HG03354 (cell line): ENCODE data around the gene KLF18.
"Not testable (repeated sequence)": the region's sequence is repeated elsewhere in the genome, so short reads cannot be mapped to it uniquely, and the experiment has no call there.

ENCODE experiments used
- ATAC-seq: cut with Tn5 transposase; IDR thresholded peaks from one replicate; pipeline ENCODE4 v1.9.1; 2021; ENCODE audit warnings: mild to moderate bottlenecking; ENCODE audit not compliant: unreplicated experiment, poor library complexity, severe bottlenecking

Gene KLF18

DNA sequence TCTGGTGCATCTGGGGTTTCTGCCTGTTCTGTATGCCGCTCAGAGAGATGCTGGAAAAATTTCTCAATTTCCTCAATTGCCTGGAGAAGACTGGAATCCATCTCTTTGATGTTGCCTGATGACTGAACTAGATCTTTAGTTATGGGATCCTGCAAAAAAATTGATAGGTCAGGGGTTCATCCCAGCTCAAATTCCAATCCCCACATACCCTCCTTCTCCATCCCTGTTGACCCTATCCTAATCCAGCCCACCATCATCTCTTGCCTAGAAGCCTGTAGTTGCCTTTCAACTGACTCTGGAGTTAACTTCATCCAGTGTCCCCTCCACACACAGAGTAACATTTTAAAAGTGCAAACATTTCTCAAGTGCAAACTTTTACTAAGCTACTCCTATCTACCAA is at the start of gene KLF18:
TSS of gene KLF18 (minus strand) at position 101 of the 400 bp plus-strand sequence. CDS start at position 101, 0 bp downstream.
- ATAC-seq = no peak

DNA sequence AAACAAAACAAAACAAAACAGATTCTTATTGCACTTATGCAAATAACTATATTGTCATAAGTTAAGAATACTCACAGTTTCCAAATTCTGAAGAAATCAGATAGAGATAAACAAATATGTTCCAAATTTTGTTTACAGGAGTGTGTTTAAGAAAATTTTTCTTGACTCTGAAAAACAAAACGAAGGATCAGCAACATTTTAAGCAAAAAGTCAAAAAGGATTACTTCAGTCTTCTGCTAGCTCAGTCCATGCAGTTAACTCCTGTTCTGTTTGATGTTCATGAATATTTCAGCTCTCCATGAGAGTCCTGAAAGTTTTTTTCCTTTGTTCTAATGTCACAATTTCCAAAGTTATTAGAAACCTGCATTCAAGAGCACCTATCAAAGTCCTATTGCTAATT is 33.2 kb upstream of the KLF18 start:
- no peak for ATAC-seq

DNA sequence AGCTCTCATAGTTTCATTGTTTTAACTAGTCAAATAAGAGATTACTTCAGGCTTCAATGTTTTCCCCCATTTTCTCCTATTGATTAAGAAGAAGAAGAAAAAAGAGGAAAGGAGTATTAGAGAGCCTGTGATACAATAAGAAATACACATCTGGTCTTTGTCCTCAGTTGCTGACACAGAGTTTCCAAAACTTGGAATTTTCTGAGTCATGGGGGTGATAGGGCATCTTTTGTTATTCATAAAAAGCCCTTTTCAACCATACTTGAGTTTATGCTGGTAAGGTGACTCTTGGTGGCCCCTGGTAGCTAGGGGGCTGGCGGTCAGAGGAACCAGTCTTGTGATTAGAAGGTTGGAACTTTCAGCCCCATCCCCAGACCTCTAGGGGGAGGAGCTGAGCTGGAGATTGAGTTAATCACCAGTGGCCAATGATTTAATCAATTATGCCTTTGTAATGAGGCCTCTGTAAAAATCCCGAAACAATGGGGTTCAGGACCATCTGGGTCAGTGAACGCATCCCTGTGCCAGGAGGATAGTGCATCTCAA is 28.9 kb upstream of the KLF18 start:
- ATAC-seq = no peak

DNA sequence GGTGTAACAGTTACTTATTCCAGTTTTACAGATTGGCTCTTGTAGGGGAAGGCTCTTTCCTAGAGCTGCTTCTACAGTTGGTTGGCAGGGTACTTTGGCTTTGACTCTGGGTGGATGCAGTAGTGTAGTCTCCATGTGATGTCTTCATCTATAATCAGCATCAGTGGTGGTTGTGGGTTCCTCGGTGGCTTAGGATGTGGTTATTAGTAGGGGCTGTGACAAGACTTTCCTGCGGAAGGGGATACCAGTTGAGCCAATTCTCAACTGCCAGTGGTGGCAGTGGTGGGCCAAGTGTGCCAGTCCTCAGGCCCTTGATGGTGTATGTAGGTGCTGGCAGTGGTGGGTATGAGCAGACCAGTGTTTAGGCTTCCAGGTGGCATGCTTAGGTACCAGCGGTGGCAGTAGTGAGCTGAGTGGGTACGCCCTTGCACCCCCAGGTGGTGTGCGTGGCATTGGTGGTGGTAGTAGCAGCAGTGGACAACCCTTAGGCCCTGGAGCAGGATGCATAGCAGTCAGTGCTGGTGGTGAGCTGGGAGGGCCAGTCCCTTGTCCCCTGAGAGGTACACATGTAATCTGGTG is 27.2 kb upstream of the KLF18 start:
- no peak for ATAC-seq

DNA sequence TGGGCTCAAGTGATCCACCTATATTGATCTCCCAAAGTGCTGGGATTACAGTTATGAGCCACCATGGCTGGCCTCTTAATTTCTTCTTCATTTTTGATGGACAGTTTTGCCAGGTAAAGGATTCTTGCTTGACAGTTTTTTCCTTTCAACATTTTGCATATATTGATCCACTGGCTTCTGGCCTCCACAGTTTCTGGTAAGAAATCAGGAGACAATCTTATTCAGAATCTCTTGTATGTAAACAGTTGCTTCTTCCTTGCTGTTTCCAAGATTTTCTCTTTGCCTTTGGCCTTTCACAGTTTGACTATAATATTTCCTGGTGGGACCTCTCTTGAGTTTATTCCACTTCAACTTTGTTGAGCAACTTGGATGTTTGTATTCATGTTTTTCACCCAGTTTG is 20.1 kb upstream of the KLF18 start:
- no peak for ATAC-seq

DNA sequence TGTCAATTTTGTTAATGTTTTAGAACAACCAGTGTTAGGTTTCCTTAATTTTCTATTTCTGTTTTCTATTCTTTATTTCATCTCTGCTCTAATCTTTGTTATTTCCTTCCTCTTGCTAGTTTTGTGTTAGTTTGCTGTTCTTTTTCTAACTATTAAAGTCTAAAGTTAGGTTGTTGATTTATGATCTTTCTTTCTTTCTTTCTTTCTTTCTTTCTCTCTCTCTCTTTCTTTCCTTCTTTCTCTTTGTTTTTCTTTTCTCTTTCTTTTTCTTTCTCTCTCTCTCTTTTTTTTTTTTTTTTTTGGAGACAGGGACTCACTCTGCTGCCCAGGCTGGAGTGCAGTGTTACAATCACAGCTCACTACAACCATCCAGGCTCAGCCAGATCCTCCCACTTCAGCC is 17.4 kb upstream of the KLF18 start:
- no peak for ATAC-seq

DNA sequence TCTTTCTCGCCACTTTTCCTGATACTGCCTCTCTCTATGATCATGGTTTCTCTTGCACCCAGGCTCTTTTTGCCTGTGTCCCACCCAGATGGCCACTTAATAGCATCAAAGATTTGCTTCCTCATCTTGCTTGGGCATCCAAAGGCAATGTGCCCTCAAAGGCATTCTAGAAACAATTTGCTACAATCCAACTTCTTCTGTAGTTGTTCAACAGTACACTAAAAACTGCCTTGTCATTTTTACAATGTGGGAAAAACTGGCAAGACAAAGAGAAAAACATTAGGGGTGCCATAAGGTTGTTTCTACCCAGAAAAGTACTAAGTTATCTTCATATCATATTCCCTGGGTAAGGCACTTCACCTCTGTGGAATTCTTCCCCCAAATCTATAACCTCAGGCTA is 16.5 kb upstream of the KLF18 start:
- no peak for ATAC-seq

DNA sequence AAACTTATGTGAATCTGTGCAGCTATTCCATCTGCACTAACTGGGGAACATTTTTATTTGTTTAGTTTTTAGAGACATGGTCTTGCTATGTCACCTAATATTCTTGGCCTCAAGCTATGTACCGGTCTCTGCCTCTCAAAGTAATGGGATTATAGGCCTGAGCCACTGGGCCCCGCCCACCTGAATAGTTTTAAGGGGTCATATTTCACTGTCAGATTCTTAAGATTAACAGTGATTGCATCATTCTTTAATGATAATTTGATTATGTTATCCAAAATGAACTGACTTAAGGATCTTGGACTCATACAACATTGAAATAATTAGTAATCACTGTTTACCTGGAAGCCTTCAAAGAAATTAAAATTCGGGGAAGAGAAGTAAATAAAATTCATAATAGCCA is 12.6 kb upstream of the KLF18 start:
- ATAC-seq = no peak

DNA sequence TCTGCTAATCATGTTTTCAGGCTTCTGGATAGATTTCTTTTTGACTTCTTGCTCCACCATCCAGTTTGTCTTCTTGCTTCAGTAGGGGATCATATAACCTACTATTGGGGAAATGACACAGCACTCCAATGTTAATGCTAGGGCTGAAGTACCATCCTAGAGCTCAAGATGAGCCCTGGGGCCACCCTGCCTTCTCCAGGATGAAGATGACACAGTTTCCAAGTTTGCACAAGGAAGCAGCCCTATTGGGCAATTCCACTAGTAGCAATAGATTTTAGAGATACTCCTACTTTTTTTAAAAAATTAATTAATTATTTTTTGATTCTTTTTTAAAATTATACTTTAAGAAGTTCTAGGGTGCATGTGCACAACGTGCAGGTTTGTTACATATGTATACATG is 11.3 kb upstream of the KLF18 start:
- no peak for ATAC-seq

DNA sequence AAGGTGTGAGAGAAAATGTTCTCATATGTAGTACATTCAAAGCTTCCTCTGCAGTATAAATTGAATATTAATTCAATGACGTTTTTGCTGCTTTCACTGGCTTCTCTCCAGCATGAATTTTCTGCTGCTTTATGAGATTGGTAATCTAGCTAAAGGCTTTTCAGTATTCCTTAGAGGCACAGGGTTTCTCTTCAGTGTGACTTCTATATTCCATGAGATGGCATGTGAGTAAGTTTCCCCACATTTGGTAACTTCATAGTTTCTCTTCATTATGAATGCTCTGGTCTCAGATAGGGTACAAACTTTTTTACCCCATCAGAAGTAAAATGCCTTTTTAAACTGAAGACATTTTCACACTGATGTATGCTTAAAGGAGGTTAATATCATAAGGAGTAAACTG is 10.4 kb upstream of the KLF18 start:
- ATAC-seq = no peak

DNA sequence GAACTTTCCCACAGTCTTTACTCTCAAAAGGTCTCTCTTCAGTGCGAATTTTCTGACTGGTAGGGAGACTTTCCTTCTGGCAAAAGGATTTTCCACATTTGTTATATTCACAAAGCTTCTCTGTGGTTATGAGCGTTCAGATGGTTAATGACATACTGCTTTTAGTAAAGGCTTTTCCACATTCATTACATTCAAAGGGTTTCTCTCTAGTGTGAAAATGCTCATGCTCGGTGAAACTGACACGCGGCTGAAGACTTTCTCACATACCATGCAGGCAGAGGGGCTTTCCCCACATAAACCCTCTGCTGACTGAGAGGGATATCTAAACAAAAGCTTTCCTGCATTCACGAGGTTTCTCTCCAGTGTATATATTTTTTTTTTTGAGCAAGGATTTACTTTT is 9.9 kb upstream of the KLF18 start:
- no peak for ATAC-seq

DNA sequence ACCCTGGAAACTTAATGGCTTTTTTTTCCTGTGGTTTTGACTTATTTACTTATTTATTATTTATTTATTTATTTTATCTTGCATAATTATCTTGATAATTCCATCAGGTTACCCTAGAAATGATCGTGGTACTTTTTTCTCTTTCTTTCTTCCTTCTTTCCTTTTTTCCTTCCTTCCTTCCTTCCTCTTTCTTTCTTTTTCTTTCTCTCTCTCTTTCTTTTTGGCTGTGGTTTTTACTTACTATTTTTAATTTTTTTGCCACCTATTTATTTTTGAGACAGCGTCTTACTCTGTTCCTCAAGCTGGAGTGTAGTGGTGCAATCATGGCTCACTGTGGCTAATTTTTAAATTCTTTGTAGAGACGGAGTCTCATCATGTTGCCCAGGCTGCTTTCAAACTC is 6.2 kb upstream of the KLF18 start:
- ATAC-seq = no peak

DNA sequence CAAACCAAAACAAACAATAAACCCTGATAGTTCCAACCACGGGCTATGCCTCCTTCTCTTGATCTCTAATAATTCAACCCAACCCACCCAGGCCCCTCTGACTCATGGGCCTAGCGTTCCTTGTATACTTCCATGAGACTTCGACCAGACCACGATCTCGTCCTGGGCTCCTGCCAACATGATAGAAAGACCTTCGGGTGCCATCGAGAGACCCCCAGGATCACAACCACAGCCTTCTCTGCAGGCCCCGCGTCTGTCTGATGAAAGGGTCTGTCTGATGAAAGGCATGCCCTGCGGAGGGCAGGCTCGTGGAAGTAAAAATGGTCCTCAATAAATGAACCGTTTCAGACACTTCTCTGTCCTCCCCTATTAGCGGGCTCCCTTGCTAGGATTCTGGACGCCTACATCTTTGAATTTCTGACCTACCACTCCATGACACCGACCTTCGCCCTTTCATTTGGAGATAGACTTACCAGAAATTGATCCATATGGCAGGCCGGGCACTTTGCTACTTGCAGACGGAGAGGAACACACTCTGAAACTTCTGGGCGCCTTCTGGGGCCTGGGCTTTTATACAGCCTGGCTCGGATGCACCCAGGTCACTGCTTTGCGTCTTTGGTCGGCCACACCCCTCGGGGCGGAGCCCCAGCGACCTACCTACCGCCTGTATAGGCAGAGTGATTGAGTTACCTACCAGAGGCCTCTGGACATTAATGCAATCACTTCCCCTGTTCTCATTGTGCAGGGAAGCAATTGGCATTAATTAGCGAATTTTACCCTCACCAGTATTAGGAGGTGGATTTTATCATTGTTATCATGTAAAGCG is 5.3 kb upstream of the KLF18 start:
- no peak for ATAC-seq

DNA sequence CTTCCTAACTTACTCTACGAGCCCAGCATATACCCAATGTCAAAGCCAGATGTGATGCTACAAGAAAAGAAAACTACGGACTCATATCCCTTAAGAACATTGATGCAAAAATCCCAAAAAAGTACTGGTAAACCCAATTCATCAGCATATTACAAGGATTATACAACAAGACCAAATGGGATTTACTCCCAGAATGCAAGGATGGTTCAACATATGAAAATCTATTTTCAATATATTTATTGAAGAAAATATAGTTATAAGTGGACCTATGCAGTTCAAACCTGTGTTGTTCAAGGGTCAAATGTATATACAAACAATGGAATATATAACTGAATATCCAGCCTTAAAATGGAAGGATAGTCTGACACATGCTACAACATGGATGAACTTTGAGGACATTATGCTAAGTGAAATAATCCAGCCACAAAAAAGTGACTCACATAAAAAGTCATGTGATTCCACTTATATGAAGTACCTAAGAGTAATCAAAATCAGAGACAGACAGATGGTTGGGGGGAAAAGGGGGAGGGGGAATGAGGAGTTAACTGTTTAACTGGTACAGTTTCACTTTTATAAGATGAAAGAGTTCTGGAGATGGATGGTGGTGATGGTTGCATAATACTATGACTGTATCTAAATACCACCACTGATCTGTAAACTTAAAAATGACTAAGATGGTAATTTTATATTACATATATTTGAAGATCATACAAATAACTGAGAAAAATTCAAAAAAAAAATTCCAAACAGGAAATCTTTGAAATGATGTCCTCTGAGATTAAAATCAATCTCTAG is 3.7 kb upstream of the KLF18 start:
- no peak for ATAC-seq

DNA sequence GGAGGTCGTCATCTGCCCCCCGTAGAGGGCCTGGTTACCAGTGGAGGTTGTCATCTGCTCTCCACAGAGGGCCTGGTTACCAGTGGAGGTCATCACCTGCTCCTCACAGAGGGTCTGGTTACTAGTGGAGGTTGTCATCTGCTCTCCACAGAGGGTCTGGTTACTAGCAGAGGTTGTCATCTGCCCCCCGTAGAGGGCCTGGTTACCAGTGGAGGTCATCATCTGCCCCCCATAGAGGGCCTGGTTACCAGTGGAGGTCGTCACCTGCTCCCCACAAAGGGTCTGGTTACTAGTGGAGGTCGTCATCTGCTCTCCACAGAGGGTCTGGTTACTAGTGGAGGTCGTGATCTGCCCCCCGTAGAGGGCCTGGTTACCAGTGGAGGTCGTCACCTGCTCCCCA is 1.9 kb downstream of the KLF18 start:
- not testable (repeated sequence) for ATAC-seq

DNA sequence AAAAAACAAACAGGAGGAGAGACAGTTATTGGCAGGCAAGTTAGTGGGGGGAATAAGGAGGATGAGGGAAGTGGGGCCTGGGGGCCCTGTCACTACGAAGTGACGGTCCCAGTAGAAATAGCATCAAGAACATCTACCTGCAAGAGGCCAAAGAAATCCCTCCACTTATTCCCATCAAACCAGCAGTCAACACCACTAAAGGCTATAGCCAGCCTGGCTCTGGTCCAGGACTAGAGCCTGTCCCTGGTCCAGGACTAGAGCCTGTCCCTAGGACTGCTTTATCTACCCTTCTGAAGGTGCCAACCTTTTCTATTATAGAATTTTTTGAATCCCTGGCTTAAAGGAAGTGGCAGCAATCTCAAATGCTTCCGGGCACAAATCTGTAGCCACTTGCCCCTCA is 3.2 kb downstream of the KLF18 start:
- ATAC-seq = no peak

DNA sequence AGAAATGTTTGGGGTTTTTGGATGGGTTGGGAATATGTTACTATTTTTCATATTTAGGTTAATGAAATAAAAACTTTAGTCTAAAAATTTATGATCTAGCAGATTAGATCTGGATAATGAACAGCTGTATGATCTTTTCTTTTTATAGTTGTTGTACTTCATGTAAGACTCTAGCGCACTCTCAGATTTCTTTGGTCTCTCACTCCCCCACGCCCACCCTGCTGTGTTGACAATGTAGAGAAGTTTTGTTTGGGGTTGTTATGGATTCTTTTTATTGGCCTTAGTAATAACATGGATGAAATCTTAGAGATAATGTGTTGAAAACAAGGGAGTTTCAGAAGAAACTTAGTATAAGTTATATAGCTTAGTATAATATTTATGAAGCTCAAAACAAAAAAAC is 5.5 kb downstream of the KLF18 start:
- ATAC-seq = no peak

DNA sequence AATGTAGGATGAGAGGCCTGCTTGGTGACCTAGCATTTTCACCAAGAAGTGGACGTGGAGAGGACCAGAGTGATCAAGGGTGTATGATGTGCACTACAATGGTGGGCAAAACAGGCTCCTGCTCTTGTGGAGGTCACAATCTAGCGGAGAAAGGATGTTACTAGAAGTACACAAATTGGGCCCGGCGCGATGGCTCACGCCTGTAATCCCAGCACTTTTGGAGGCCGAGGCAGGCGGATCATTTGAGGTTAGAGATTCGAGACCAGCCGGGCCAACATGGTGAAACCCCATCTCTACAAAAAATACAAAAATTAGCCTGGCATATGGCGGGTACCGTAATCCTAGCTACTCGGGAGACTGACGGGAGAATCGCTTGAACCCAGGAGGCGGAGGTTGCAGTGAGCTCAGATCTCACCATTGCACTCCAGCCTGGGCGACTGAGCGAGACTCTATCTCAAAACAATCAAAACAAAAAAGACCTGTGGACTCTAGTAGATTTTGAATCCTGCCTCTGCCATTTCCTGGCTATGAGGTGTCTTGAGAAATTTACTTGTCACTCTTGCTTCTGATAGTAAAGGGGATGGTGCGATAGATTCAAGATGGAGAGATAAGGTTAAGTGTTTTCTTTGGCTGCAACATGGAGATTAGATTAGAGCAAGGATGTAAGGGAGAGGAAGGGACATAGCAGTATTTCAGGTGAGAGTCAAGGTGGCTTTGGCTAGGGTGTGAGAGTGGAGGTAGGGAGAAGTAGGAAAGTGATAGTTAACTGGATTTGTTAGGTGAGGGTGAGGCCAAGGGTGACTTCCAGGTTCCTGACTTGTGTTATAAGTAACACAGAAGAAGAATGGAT is 7.1 kb downstream of the KLF18 start:
- ATAC-seq = no peak

DNA sequence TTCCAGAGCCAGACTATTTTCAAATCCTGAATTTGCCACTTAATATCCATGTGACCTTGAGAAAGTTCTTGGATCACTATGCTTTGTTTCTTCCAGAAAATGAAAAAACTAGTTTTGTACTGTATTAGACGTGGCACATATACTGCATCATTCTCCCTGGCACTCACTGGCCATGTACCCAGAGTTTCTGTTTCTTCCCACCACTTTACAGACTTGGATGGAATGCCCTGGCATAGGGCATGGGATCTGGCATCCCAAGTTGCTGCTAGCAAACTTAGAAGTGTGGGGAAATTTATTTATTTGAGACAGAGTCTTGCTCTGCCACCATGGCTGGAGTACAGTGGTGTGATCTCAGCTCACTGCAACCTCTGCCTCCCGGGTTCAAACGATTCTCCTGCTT is 10.0 kb downstream of the KLF18 start:
- ATAC-seq = no peak
